Loucy (cell line): ENCODE results near the gene FMNL2.
A peak's percentile ranks its signal among the peaks of the same experiment; 100 is the strongest.

Experiments
- H2AFZ ChIP-seq: fragments of 200-600 bp; sonication (generic); 2 replicates; pipeline ENCODE4 v1.6.0; 2016; ENCODE audit warnings: antibody characterized with exemption, mild to moderate bottlenecking, low read length, moderate library complexity
- H3F3A ChIP-seq: fragments of 200-600 bp; 2 replicates; pipeline ENCODE4 v1.6.0; 2016; ENCODE audit warnings: antibody characterized with exemption, low read depth, mild to moderate bottlenecking
- H3K27me3 ChIP-seq: fragments of 200-600 bp; sonication (generic); 2 replicates; pipeline ENCODE4 v1.6.1; 2014; ENCODE audit warnings: low read length, mild to moderate bottlenecking; ENCODE audit not compliant: insufficient read depth, poor library complexity, severe bottlenecking
- H3K36me3 ChIP-seq: fragments of 200-600 bp; sonication (generic); 2 replicates; pipeline ENCODE4 v1.6.1; 2016; ENCODE audit warnings: low read length; ENCODE audit not compliant: insufficient read depth
- H3K4me1 ChIP-seq: fragments of 200-600 bp; sonication (generic); 2 replicates; pipeline ENCODE4 v1.5.1; 2014; ENCODE audit warnings: low read length, mild to moderate bottlenecking; ENCODE audit not compliant: insufficient read depth, poor library complexity, severe bottlenecking
- H3K4me2 ChIP-seq: fragments of 200-600 bp; sonication (generic); 2 replicates; pipeline ENCODE4 v1.6.0; 2014; ENCODE audit warnings: antibody characterized with exemption, low read length, low read depth, mild to moderate bottlenecking; ENCODE audit not compliant: poor library complexity, severe bottlenecking
- H3K4me3 ChIP-seq: fragments of 200-600 bp; sonication (generic); 2 replicates; pipeline ENCODE4 v1.5.1; 2014; ENCODE audit warnings: low read length, mild to moderate bottlenecking, mixed read lengths; ENCODE audit not compliant: poor library complexity, severe bottlenecking
- H3K79me2 ChIP-seq: fragments of 200-600 bp; sonication (generic); 2 replicates; pipeline ENCODE4 v1.6.1; 2014; ENCODE audit warnings: low read length; ENCODE audit not compliant: insufficient read depth
- H3K9ac ChIP-seq: fragments of 200-600 bp; sonication (generic); 2 replicates; pipeline ENCODE4 v1.6.0; 2014; ENCODE audit warnings: mild to moderate bottlenecking, low read depth, low read length, moderate library complexity; ENCODE audit not compliant: poor library complexity, severe bottlenecking
- H3K9me2 ChIP-seq: fragments of 200-600 bp; sonication (generic); replicated peaks from 2 replicates; pipeline ENCODE4 v1.6.1; 2016; ENCODE audit warnings: low read depth, low read length, mixed read lengths
- H3K9me3 ChIP-seq: fragments of 200-600 bp; sonication (generic); 2 replicates; pipeline ENCODE4 v1.6.1; 2014; ENCODE audit warnings: mild to moderate bottlenecking, antibody characterized with exemption, low read length, low read depth; ENCODE audit not compliant: insufficient read depth
- H4K20me1 ChIP-seq: fragments of 200-600 bp; sonication (generic); 2 replicates; pipeline ENCODE4 v1.6.0; 2014; ENCODE audit warnings: antibody characterized with exemption, low read length, mild to moderate bottlenecking; ENCODE audit not compliant: insufficient read depth, poor library complexity, severe bottlenecking
- CTCF ChIP-seq: fragments of 200-600 bp; sonication (generic); conservative IDR thresholded peaks from 2 replicates; pipeline ENCODE4 v1.5.1; 2014; ENCODE audit warnings: mild to moderate bottlenecking, antibody characterized with exemption, low read length
- EZH2phosphoT487 ChIP-seq: fragments of 200-600 bp; IDR thresholded peaks from 2 replicates; pipeline ENCODE4 v1.6.1; 2018; ENCODE audit warnings: antibody characterized with exemption, mild to moderate bottlenecking, moderate library complexity, borderline replicate concordance

The FMNL2 gene

GRCh38 chr2:152588998-152589397 lies 254.0 kb downstream of the FMNL2 start:
- no peaks in the 10 kb centered on the region for H3K36me3 ChIP-seq
- no peak overlapping the region for H3K9ac ChIP-seq
- H3K9me3 ChIP-seq = no peaks in the 10 kb centered on the region
- no peaks in the 10 kb centered on the region for H3K27me3 ChIP-seq
- H2AFZ ChIP-seq = no peak overlapping the region
- no peak overlapping the region for H3K4me2 ChIP-seq
- no peaks in the 10 kb centered on the region for H3F3A ChIP-seq
- H3K9me2 ChIP-seq = no peaks in the 10 kb centered on the region; the same call in 1 of the 2 replicates
- H3K4me3 ChIP-seq = no peak overlapping the region
- no peak for TF ChIP-seq EZH2phosphoT487
- no peak for TF ChIP-seq CTCF
- no peaks in the 10 kb centered on the region for H3K79me2 ChIP-seq
- H3K4me1 ChIP-seq = no peaks in the 10 kb centered on the region
- no peaks in the 10 kb centered on the region for H4K20me1 ChIP-seq

GRCh38 chr2:152594022-152594766 lies 259.2 kb downstream of the FMNL2 start:
- H3K9me2 ChIP-seq = no peaks in the 10 kb centered on the region
- H4K20me1 ChIP-seq = no peaks in the 10 kb centered on the region
- no peaks in the 10 kb centered on the region for H3F3A ChIP-seq
- H3K4me1 ChIP-seq = no peaks in the 10 kb centered on the region
- no peak for TF ChIP-seq CTCF
- TF ChIP-seq EZH2phosphoT487 = no peak
- peak overlapping the region; percentile 16 for H3K4me2 ChIP-seq
- no peak overlapping the region for H3K4me3 ChIP-seq
- no peaks in the 10 kb centered on the region for H3K36me3 ChIP-seq
- no peaks in the 10 kb centered on the region for H3K9me3 ChIP-seq
- no peaks in the 10 kb centered on the region for H3K79me2 ChIP-seq
- no peak overlapping the region for H3K9ac ChIP-seq
- H2AFZ ChIP-seq = peak overlapping the region; percentile 19; the same call in 1 of the 2 replicates
- no peaks in the 10 kb centered on the region for H3K27me3 ChIP-seq

GRCh38 chr2:152594792-152595191 lies 259.8 kb downstream of the FMNL2 start:
- Histone ChIP-seq H3K9me3 (no peaks in the 10 kb centered on the region), H3K79me2 (no peaks in the 10 kb centered on the region), H3K9ac (no peak overlapping the region), H3K27me3 (no peaks in the 10 kb centered on the region), H3K36me3 (no peaks in the 10 kb centered on the region), H3K9me2 (no peaks in the 10 kb centered on the region), H3F3A (no peaks in the 10 kb centered on the region), H3K4me2 (no peak overlapping the region), H3K4me3 (no peak overlapping the region), H4K20me1 (no peaks in the 10 kb centered on the region), H3K4me1 (no peaks in the 10 kb centered on the region), H2AFZ (0 out of 2 replicates have a peak overlapping the region, but pooled peaks have one; percentile 6)
- no peak for TF ChIP-seq CTCF
- no peak for TF ChIP-seq EZH2phosphoT487
